SW480 (cell line): Measurements from ENCODE around the gene FBXL19.
A peak's percentile ranks its signal among the peaks of the same experiment; 100 is the strongest.
"Not testable (repeated sequence)": the region's sequence is repeated elsewhere in the genome, so short reads cannot be mapped to it uniquely, and the experiment has no call there.

ENCODE experiments used
- DNase-seq: peaks from one replicate; pipeline ENCODE4 v3.0.0-alpha.2; 2016; ENCODE audit warnings: low spot score

The FBXL19 gene, protein sequence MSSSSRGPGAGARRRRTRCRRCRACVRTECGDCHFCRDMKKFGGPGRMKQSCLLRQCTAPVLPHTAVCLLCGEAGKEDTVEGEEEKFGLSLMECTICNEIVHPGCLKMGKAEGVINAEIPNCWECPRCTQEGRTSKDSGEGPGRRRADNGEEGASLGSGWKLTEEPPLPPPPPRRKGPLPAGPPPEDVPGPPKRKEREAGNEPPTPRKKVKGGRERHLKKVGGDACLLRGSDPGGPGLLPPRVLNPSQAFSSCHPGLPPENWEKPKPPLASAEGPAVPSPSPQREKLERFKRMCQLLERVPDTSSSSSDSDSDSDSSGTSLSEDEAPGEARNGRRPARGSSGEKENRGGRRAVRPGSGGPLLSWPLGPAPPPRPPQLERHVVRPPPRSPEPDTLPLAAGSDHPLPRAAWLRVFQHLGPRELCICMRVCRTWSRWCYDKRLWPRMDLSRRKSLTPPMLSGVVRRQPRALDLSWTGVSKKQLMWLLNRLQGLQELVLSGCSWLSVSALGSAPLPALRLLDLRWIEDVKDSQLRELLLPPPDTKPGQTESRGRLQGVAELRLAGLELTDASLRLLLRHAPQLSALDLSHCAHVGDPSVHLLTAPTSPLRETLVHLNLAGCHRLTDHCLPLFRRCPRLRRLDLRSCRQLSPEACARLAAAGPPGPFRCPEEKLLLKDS

DNA sequence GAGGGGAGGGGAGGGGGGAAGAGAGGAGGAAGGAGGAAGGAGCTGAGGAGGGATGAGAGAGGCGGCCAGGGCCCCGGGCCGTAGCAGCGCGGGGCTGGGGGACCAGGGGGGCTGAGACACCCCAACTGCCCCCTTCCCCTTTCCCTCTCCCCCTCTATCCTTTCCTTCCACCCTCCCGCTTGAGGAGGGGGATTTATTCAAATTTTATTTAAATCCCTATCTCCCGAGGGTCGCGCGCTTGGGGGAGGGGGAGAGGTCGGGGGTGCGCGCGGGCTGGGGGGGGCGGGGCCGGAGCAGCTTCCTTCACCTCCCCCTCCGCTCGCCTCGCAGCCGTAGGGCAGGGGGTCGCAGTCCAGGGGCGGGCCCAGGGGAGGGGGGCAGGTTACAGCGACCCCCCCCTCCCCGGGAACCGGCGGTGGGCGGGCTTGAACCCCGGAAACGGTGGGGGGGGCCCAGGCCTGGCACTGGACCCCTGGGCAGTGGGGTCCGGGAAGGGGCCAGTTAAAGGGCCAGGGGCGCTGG lies at the start of gene FBXL19:
TSS of gene FBXL19 (plus strand) at position 19 of the 522 bp plus-strand sequence. CDS start 2,183 bp downstream, outside the sequence.
- DNase-seq: no peak

GRCh38 chr16:30874244-30874820 lies 49.0 kb upstream of the FBXL19 start:
- DNase-seq: no peak

GRCh38 chr16:30874821-30875717 lies 48.3 kb upstream of the FBXL19 start:
- DNase-seq: peak; percentile 86

GRCh38 chr16:30875871-30876801 lies 47.2 kb upstream of the FBXL19 start:
- DNase-seq: no peak

- DNase-seq: no peak
Measured at GRCh38 chr16:30876867-30877266, 46.5 kb upstream of the FBXL19 start.

DNA sequence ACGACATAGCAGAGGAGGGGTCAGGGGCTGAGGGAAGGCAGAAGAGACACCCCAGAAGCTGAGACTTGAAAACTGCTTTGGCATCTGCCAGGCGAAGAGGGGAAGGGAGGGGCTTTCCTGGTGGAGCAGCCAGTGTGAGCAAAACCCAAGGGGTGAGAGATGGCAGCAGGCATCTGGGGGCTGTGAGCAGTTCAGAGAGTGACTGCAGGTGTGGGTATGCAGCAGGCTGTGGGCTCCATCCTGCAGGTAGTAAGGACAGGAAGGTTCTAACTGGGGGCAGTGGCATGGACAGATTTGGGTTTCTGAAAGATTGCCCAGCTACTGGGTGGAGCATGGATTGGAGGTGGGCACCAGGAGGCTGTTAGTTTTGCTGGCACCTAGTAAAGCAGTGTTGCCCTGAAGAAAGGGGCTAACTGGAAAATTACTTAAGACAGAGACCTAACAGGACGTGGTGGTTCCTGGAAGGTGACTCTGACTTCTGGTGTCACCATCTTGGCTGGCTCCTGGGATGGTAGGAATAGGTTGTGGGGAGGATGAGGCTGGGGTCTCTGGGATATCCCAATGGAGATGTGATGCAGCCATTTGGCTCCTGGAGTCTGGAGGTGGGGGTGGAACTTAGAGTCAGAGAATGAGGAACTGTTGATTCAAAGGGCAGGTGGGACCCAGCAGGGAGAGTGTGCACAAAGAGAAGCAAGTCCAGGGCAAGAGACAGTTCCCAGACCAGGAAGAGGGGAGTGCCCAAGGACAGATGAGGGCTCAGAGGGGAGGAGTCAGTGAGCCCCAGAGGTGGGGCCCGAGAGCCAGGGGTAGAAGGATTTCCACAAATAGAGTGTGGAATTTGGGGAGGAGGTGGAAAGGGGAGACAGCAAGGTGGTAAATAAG lies 40.7 kb upstream of the FBXL19 start:
- DNase-seq: no peak

DNA sequence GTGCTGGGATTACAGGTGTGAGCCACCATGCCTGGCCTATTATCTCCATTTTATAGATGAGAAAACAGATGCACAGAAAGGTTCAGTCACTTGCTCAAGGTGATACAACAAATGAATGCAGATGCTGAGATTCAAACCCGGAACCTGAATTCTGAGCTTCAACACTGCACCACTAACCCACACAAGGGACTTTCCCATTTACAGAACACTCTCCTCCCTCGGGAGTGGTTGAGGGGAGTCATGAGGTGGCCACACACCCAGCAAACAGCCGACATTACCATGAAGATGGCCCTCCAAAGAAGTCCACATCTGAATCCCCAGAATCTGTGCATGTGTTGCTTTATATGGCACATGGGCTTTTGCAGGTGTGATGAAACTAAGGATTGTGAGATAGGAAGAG lies 38.6 kb upstream of the FBXL19 start:
- no peak for DNase-seq

DNA sequence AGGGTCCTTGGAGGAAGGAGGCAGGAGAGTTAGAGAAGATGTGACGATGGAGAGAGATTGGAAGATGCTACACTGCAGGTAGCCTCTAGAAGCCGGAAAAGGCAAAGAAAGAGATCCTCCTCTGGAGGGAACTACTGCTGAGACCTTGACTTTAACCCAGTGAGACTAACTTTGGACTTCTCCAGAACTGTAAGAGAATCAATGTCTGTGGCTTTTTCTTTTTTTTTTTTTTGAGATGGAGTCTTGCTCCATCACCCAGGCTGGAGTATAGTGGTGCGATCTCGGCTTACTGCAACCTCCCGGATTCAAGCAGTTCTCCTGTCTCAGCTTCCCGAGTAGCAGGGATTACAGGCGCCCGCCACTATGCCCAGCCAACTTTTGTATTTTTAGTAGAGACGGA lies 38.2 kb upstream of the FBXL19 start:
- DNase-seq: no peak

DNA sequence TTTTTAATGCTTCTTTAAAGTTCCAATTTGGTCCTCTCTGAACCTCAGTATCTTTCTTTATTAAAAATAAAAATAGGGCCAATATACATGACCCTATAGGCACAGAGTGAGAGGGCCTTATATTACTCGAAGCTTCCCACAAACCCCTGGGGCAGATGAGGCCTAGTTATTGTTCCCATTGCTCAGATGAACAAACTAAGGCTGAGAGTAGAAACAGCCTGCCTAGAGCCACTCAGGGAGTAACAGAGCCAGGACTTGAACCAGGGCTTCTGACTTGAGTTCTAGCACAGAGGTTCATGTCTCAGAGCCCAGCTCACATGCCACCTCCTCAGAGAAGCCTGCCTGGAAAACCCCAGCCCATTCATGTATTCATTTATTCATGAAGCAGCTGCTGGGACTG lies 37.2 kb upstream of the FBXL19 start:
- DNase-seq: no peak

DNA sequence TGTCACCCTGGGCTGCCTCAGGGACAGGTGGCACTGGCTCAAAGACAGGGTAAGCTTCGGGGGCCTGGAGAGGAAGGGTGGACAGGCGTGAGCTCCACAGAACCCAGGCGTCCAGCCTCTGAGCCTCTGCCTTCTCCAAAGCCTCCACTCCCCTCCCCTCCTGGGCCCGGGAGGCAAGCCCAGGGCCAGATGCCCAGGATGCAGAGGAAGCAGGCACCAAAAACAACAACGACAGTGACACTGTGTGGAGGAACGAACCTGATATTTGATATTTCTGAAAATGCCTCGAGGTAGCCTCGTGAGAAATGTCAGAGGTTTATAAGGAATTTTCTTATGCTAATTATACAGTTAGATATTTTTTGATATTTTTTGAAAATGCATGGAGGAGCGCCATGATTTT lies 35.4 kb upstream of the FBXL19 start:
- DNase-seq: no peak

GRCh38 chr16:30888856-30889499 lies 34.4 kb upstream of the FBXL19 start:
- no peak for DNase-seq

GRCh38 chr16:30889721-30890120 lies 33.7 kb upstream of the FBXL19 start:
- DNase-seq: no peak

GRCh38 chr16:30891043-30891823 lies 32.1 kb upstream of the FBXL19 start:
- not testable (repeated sequence) for DNase-seq

DNA sequence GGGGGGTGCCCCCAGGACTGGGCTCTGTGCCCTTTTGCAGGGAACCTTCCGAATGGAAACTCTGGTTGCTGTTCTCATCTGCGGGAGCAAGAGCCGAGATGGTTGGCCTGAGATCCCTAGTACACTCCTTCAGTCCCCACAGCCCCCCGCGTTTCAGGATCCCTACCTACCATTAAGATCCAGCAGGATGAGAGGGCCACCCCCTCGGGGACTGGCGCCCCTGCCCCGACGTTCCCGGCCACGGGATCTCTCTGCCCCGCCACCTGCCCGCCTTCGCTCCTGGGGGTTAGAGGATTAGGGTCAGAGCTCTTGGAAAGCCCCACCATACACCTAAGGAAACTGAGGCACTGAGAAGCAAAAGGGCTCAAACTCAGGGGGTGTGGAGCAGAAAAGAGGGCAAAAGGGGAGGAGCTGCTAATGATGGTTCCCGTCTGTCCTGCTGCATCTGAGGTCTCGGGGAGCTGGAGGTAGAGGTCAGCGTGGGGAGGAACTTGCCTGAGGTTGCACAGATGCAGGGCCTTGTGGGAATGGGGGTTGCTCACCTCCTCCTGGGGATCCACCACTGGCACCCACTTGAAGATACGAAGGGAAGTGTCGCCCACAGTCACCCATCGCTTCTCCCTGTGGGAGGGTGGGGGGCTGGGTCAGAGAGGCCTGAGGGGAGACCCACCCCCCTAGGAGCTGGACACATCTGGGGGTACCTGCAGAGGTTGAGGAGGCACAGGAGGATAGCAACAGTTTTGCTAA lies 30.5 kb upstream of the FBXL19 start:
- DNase-seq: no peak

GRCh38 chr16:30893417-30893743 lies 30.0 kb upstream of the FBXL19 start:
- DNase-seq: no peak

GRCh38 chr16:30893744-30894539 lies 29.4 kb upstream of the FBXL19 start, which contains the start of gene BCL7C:
TSS of gene BCL7C (minus strand) at chr16:30894077. CDS start at chr16:30893944, 133 bp downstream.
- DNase-seq: peak; percentile 84
